BLaER1 treated with 17β-estradiol and CSF1 and Interleukin-3, amounts not matched to agents 10 nM and 100 nM (cell line): ENCODE measurements around the gene ACVRL1.
A peak's percentile ranks its signal among the peaks of the same experiment; 100 is the strongest.

ENCODE experiments used
- H3K27ac ChIP-seq, 11 experiments: shearing (Covaris generic); formaldehyde crosslinking; 2 replicates each; pipeline ENCODE4 v1.8.1; 2022
- H3K27me3 ChIP-seq, 11 experiments: shearing (Covaris generic); formaldehyde crosslinking; 2 replicates each; pipeline ENCODE4 v1.8.1; 2022
- H3K36me3 ChIP-seq, 11 experiments: shearing (Covaris generic); formaldehyde crosslinking; 2 replicates each; pipeline ENCODE4 v1.8.1; 2022
- H3K4me1 ChIP-seq, 10 experiments: shearing (Covaris generic); formaldehyde crosslinking; 2 replicates each; pipeline ENCODE4 v1.8.1; 2022
- H3K4me2 ChIP-seq, 11 experiments: shearing (Covaris generic); formaldehyde crosslinking; 2 replicates each; pipeline ENCODE4 v1.8.1; 2022
- H3K4me3 ChIP-seq, 10 experiments: shearing (Covaris generic); formaldehyde crosslinking; 2 replicates each; pipeline ENCODE4 v1.8.1; 2022
- H3K9ac ChIP-seq, 11 experiments: shearing (Covaris generic); formaldehyde crosslinking; 2 replicates each; pipeline ENCODE4 v1.8.1; 2022
- H3K9me3 ChIP-seq, 11 experiments: shearing (Covaris generic); formaldehyde crosslinking; replicated peaks in 1 of 11; 2 replicates each; pipeline ENCODE4 v1.8.1; 2022
- H4K20me1 ChIP-seq, 11 experiments: shearing (Covaris generic); formaldehyde crosslinking; 2 replicates each; pipeline ENCODE4 v1.8.1; 2022
- Cebpa-rat ChIP-seq, 11 experiments: shearing (Covaris generic); IDR thresholded peaks; 2 replicates each; pipeline ENCODE4 v1.8.1; 2022

Gene ACVRL1

GRCh38 chr12:51959921-51960320 lies 52.6 kb downstream of the ACVRL1 start:
- no peak for TF ChIP-seq Cebpa-rat (IDR thresholded peaks at IDR 0.05)
- Histone ChIP-seq H4K20me1 (peaks cover 44 to 97% (median 77%) of the 10 kb centered on the region in 11 experiments; a peak in 20 of 22 replicates), H3K4me2 (peak overlapping the region in 5 of 11 experiments; percentile 62 to 99 (median 84); a peak in 11 of 22 replicates), H3K9me3 (peaks cover 5 to 16% (median 12%) of the 10 kb centered on the region in 11 experiments; a peak in 18 of 22 replicates), H3K4me1 (peaks cover 27 to 83% (median 67%) of the 10 kb centered on the region in 10 experiments), H3K36me3 (peaks cover 34 to 100% (median 78%) of the 10 kb centered on the region in 11 experiments; a peak in 21 of 22 replicates), H3K9ac (no peak overlapping the region), H3K4me3 (no peak overlapping the region), H3K27ac (peak overlapping the region in 2 of 11 experiments; percentile 39 to 42; a peak in 4 of 22 replicates), H3K27me3 (no peaks in the 10 kb centered on the region)

- H3K4me3 ChIP-seq: no peak overlapping the region
- H3K4me2 ChIP-seq: peak overlapping the region in 5 of 11 experiments; percentile 39 to 99 (median 84); a peak in 8 of 22 replicates
- H3K27ac ChIP-seq: no peak overlapping the region; a peak in 1 of 22 replicates
- H3K27me3 ChIP-seq: no peaks in the 10 kb centered on the region
- no peak for TF ChIP-seq Cebpa-rat (IDR thresholded peaks at IDR 0.05)
- H3K9ac ChIP-seq: no peak overlapping the region
- H4K20me1 ChIP-seq: peaks cover 38 to 97% (median 71%) of the 10 kb centered on the region in 11 experiments; a peak in 20 of 22 replicates
- H3K4me1 ChIP-seq: peaks cover 22 to 83% (median 61%) of the 10 kb centered on the region in 10 experiments
- H3K9me3 ChIP-seq: peaks cover 5 to 17% (median 12%) of the 10 kb centered on the region in 11 experiments; a peak in 18 of 22 replicates
- H3K36me3 ChIP-seq: peaks cover 34 to 100% (median 83%) of the 10 kb centered on the region in 11 experiments; a peak in 21 of 22 replicates
Measured at GRCh38 chr12:51960488-51960887, 53.2 kb downstream of the ACVRL1 start.

GRCh38 chr12:51960890-51961289 lies 53.6 kb downstream of the ACVRL1 start:
- H3K27ac ChIP-seq: no peak overlapping the region; a peak in 1 of 22 replicates
- H3K9ac ChIP-seq: no peak overlapping the region
- no peak for TF ChIP-seq Cebpa-rat (IDR thresholded peaks at IDR 0.05)
- no peaks in the 10 kb centered on the region for H3K27me3 ChIP-seq
- H3K4me3 ChIP-seq: no peak overlapping the region
- peaks cover 30 to 100% (median 85%) of the 10 kb centered on the region in 11 experiments; a peak in 21 of 22 replicates for H3K36me3 ChIP-seq
- H3K4me2 ChIP-seq: peak overlapping the region in 5 of 11 experiments; percentile 39 to 99 (median 84); a peak in 8 of 22 replicates
- peaks cover 5 to 21% (median 12%) of the 10 kb centered on the region in 11 experiments; a peak in 18 of 22 replicates for H3K9me3 ChIP-seq
- H3K4me1 ChIP-seq: peaks cover 22 to 83% (median 57%) of the 10 kb centered on the region in 10 experiments
- H4K20me1 ChIP-seq: peaks cover 34 to 97% (median 70%) of the 10 kb centered on the region in 11 experiments; a peak in 20 of 22 replicates

GRCh38 chr12:51961834-51962233 lies 54.5 kb downstream of the ACVRL1 start:
- peaks cover 5 to 25% (median 10%) of the 10 kb centered on the region in 11 experiments; a peak in 18 of 22 replicates for H3K9me3 ChIP-seq
- no peaks in the 10 kb centered on the region for H3K27me3 ChIP-seq
- no peak overlapping the region for H3K4me3 ChIP-seq
- no peak overlapping the region for H3K27ac ChIP-seq
- H3K36me3 ChIP-seq: peaks cover 33 to 100% (median 85%) of the 10 kb centered on the region in 11 experiments; a peak in 21 of 22 replicates
- TF ChIP-seq Cebpa-rat (IDR thresholded peaks at IDR 0.05): no peak
- H3K9ac ChIP-seq: peak overlapping the region in 1 of 11 experiments; percentile 4; a peak in 2 of 22 replicates
- H3K4me2 ChIP-seq: peak overlapping the region in 7 of 11 experiments; percentile 4 to 99 (median 62); a peak in 11 of 22 replicates
- peaks cover 29 to 95% (median 65%) of the 10 kb centered on the region in 11 experiments; a peak in 20 of 22 replicates for H4K20me1 ChIP-seq
- peaks cover 22 to 83% (median 54%) of the 10 kb centered on the region in 10 experiments for H3K4me1 ChIP-seq

GRCh38 chr12:51962737-51963136 lies 55.4 kb downstream of the ACVRL1 start:
- TF ChIP-seq Cebpa-rat (IDR thresholded peaks at IDR 0.05): no peak
- H3K27ac ChIP-seq: peak overlapping the region in 1 of 11 experiments; percentile 25; a peak in 1 of 22 replicates
- H3K9ac ChIP-seq: no peak overlapping the region
- peak overlapping the region in 3 of 11 experiments; percentile 62 to 99 (median 84); a peak in 5 of 22 replicates for H3K4me2 ChIP-seq
- peaks cover 22 to 83% (median 47%) of the 10 kb centered on the region in 10 experiments for H3K4me1 ChIP-seq
- H3K9me3 ChIP-seq: peaks cover 5 to 25% (median 10%) of the 10 kb centered on the region in 11 experiments; a peak in 18 of 22 replicates
- H3K4me3 ChIP-seq: no peak overlapping the region
- peaks cover 32 to 99% (median 83%) of the 10 kb centered on the region in 11 experiments; a peak in 21 of 22 replicates for H3K36me3 ChIP-seq
- H3K27me3 ChIP-seq: no peaks in the 10 kb centered on the region
- peaks cover 29 to 89% (median 56%) of the 10 kb centered on the region in 11 experiments; a peak in 20 of 22 replicates for H4K20me1 ChIP-seq

GRCh38 chr12:51963477-51963876 lies 56.2 kb downstream of the ACVRL1 start:
- Histone ChIP-seq H3K4me3 (no peak overlapping the region), H3K4me2 (no peak overlapping the region), H3K9ac (no peak overlapping the region), H3K9me3 (peaks cover 5 to 25% (median 10%) of the 10 kb centered on the region in 11 experiments; a peak in 18 of 22 replicates), H3K27ac (no peak overlapping the region), H3K27me3 (no peaks in the 10 kb centered on the region), H3K4me1 (peaks cover 20 to 83% (median 42%) of the 10 kb centered on the region in 10 experiments), H4K20me1 (peaks cover 24 to 89% (median 49%) of the 10 kb centered on the region in 11 experiments; a peak in 19 of 22 replicates), H3K36me3 (peaks cover 32 to 99% (median 81%) of the 10 kb centered on the region in 11 experiments; a peak in 21 of 22 replicates)
- TF ChIP-seq Cebpa-rat (IDR thresholded peaks at IDR 0.05): no peak

- no peak for TF ChIP-seq Cebpa-rat (IDR thresholded peaks at IDR 0.05)
Measured at GRCh38 chr12:51969643-51970042, 62.3 kb downstream of the ACVRL1 start.

GRCh38 chr12:51970904-51971646 lies 63.8 kb downstream of the ACVRL1 start:
- Histone ChIP-seq H3K4me1 (peaks cover 65 to 98% (median 79%) of the 10 kb centered on the region in 10 experiments), H3K9me3 (peaks cover 0 to 3% (median 0%) of the 10 kb centered on the region in 11 experiments; a peak in 1 of 22 replicates), H3K36me3 (peaks cover 7 to 53% (median 35%) of the 10 kb centered on the region in 11 experiments; a peak in 20 of 22 replicates), H3K4me2 (peak overlapping the region; percentile 87 to 98 (median 95)), H3K27me3 (no peaks in the 10 kb centered on the region), H4K20me1 (peaks cover 0 to 27% (median 0%) of the 10 kb centered on the region in 11 experiments; a peak in 8 of 22 replicates), H3K4me3 (peak overlapping the region in 1 of 10 experiments; percentile 16; a peak in 1 of 20 replicates), H3K9ac (peak overlapping the region; percentile 70 to 89 (median 84); a peak in 21 of 22 replicates), H3K27ac (peak overlapping the region; percentile 73 to 99 (median 97))
- TF ChIP-seq Cebpa-rat (IDR thresholded peaks at IDR 0.05): no peak

More at GRCh38 chr12:51969643-51970042, 62.3 kb downstream of the ACVRL1 start:
- H3K4me1 ChIP-seq: peaks cover 51 to 98% (median 64%) of the 10 kb centered on the region in 10 experiments
- peaks cover 0 to 57% (median 38%) of the 10 kb centered on the region in 11 experiments; a peak in 17 of 22 replicates for H3K36me3 ChIP-seq
- no peaks in the 10 kb centered on the region for H3K27me3 ChIP-seq
- H3K9ac ChIP-seq: peak overlapping the region in 1 of 11 experiments; percentile 13; a peak in 1 of 22 replicates
- peak overlapping the region; percentile 87 to 98 (median 95); a peak in 20 of 22 replicates for H3K4me2 ChIP-seq
- H4K20me1 ChIP-seq: peaks cover 0 to 38% (median 4%) of the 10 kb centered on the region in 11 experiments; a peak in 8 of 22 replicates
- H3K4me3 ChIP-seq: no peak overlapping the region
- H3K27ac ChIP-seq: peak overlapping the region in 10 of 11 experiments; percentile 93 to 99 (median 97); a peak in 15 of 22 replicates
- H3K9me3 ChIP-seq: peaks cover 0 to 10% (median 0%) of the 10 kb centered on the region in 11 experiments; a peak in 3 of 22 replicates
